ENCODE data around the gene RIPOR3. TPM values are rescaled to one million over a fixed set of nuclear protein-coding genes. Genes with fewer than 3 reads are reported as not detected.

RIPOR3 gene
- total RNA-seq: not detected in 2 replicates

- Mint-ChIP-seq H3K36me3 (ENCODE audit: low read depth) (no peaks in the 10 kb centered on the region), H3K27ac (no peak within 1 kb of the TSS)
Observed at GRCh38 chr20:50690650-50691572, at the start of gene RIPOR3. TSS of gene RIPOR3 (minus strand) at chr20:50691542. CDS start at chr20:50691128, 414 bp downstream.

GRCh38 chr20:50737352-50737751 lies 46.0 kb upstream of the RIPOR3 start:
- Mint-ChIP-seq H3K9me3 (no peaks in the 10 kb centered on the region), H3K36me3 (ENCODE audit: low read depth) (peaks cover 9% of the 10 kb centered on the region), H3K4me1 (ENCODE audit: low read depth) (peaks cover 30% of the 10 kb centered on the region), H3K27ac (no peak overlapping the region), H3K27me3 (ENCODE audit: insufficient read depth) (no peaks in the 10 kb centered on the region), H3K4me3 (no peak overlapping the region)
- no peak for DNase-seq (ENCODE audit: low spot score)
- intact Hi-C loops (cut with micrococcal nuclease): loop anchor here (10.0 kb wide), 1 partner anchor 667 kb away; no protein-coding TSS in a partner anchor

More at GRCh38 chr20:50690650-50691572, at the start of gene RIPOR3:
- H3K4me1 Mint-ChIP-seq (ENCODE audit: low read depth): peaks cover 15% of the 10 kb centered on the region
- H3K4me3 Mint-ChIP-seq: no peak within 1 kb of the TSS
- H3K9me3 Mint-ChIP-seq: no peaks in the 10 kb centered on the region
- H3K27me3 Mint-ChIP-seq (ENCODE audit: insufficient read depth): peaks cover 44% of the 10 kb centered on the region
- no peak for DNase-seq (ENCODE audit: low spot score)
- intact Hi-C loops (cut with micrococcal nuclease): no loop called here

- Mint-ChIP-seq H3K36me3 (ENCODE audit: low read depth) (peaks cover 6% of the 10 kb centered on the region), H3K4me1 (ENCODE audit: low read depth) (peaks cover 27% of the 10 kb centered on the region), H3K27ac (no peak overlapping the region), H3K4me3 (no peak overlapping the region), H3K27me3 (ENCODE audit: insufficient read depth) (no peaks in the 10 kb centered on the region), H3K9me3 (no peaks in the 10 kb centered on the region)
- intact Hi-C loops (cut with micrococcal nuclease): loop anchor here (10.0 kb wide), 1 partner anchor 669 kb away; no protein-coding TSS in a partner anchor
- DNase-seq (ENCODE audit: low spot score): no peak
Observed at GRCh38 chr20:50735813-50736212, 44.5 kb upstream of the RIPOR3 start.

GRCh38 chr20:50734730-50735679 lies 43.7 kb upstream of the RIPOR3 start:
- Mint-ChIP-seq H3K9me3 (no peaks in the 10 kb centered on the region), H3K27ac (no peak overlapping the region), H3K27me3 (ENCODE audit: insufficient read depth) (no peaks in the 10 kb centered on the region), H3K36me3 (ENCODE audit: low read depth) (peaks cover 6% of the 10 kb centered on the region), H3K4me1 (ENCODE audit: low read depth) (peaks cover 25% of the 10 kb centered on the region), H3K4me3 (no peak overlapping the region)
- DNase-seq (ENCODE audit: low spot score): no peak
- intact Hi-C loops (cut with micrococcal nuclease): loop anchor here (5.0 to 10.0 kb wide), 3 partner anchors 223 to 670 kb away; partner anchors contain the start of gene PTPN1

GRCh38 chr20:50733644-50734349 lies 42.5 kb upstream of the RIPOR3 start:
- H3K36me3 Mint-ChIP-seq (ENCODE audit: low read depth): peaks cover 2% of the 10 kb centered on the region
- DNase-seq (ENCODE audit: low spot score): no peak
- H3K9me3 Mint-ChIP-seq: no peaks in the 10 kb centered on the region
- no peak overlapping the region for H3K4me3 Mint-ChIP-seq
- peaks cover 25% of the 10 kb centered on the region for H3K4me1 Mint-ChIP-seq (ENCODE audit: low read depth)
- H3K27ac Mint-ChIP-seq: no peak overlapping the region
- intact Hi-C loops (cut with micrococcal nuclease): loop anchor here (2.0 to 10.0 kb wide), 4 partner anchors 61 to 671 kb away; partner anchors contain the start of genes BCAS4 and PTPN1
- H3K27me3 Mint-ChIP-seq (ENCODE audit: insufficient read depth): no peaks in the 10 kb centered on the region

GRCh38 chr20:50731930-50732690 lies 40.8 kb upstream of the RIPOR3 start:
- no peak for DNase-seq (ENCODE audit: low spot score)
- no peaks in the 10 kb centered on the region for H3K27me3 Mint-ChIP-seq (ENCODE audit: insufficient read depth)
- peak overlapping the region; percentile 86 for H3K4me3 Mint-ChIP-seq
- intact Hi-C loops (cut with micrococcal nuclease): loop anchor here (1.0 to 10.0 kb wide), 6 partner anchors 63 to 673 kb away; partner anchors contain the start of genes ADNP, BCAS4, PTPN1 and UBE2V1
- peaks cover under 1% of the 10 kb centered on the region for H3K36me3 Mint-ChIP-seq (ENCODE audit: low read depth)
- peak overlapping the region; percentile 68 for H3K27ac Mint-ChIP-seq
- peaks cover 31% of the 10 kb centered on the region for H3K4me1 Mint-ChIP-seq (ENCODE audit: low read depth)
- no peaks in the 10 kb centered on the region for H3K9me3 Mint-ChIP-seq

- H3K4me1 Mint-ChIP-seq (ENCODE audit: low read depth): peaks cover 38% of the 10 kb centered on the region
- intact Hi-C loops (cut with micrococcal nuclease): loop anchor here (1.0 to 10.0 kb wide), 5 partner anchors 200 to 674 kb away; partner anchors contain the start of genes ADNP, PTPN1 and UBE2V1
- peak within 1 kb of the TSS; percentile 86 for H3K4me3 Mint-ChIP-seq
- H3K27ac Mint-ChIP-seq: peak within 1 kb of the TSS; percentile 92
- peaks cover 1% of the 10 kb centered on the region for H3K27me3 Mint-ChIP-seq (ENCODE audit: insufficient read depth)
- H3K9me3 Mint-ChIP-seq: no peaks in the 10 kb centered on the region
- no peaks in the 10 kb centered on the region for H3K36me3 Mint-ChIP-seq (ENCODE audit: low read depth)
- peak; percentile 99 for DNase-seq (ENCODE audit: low spot score)
Observed at GRCh38 chr20:50731055-50731929, 40.0 kb upstream of the RIPOR3 start, which contains the start of gene PARD6B. TSS of gene PARD6B (plus strand) at chr20:50731580. CDS start at chr20:50731787, 207 bp downstream.

- no peak for DNase-seq (ENCODE audit: low spot score)
- peak overlapping the region; percentile 82 for H3K4me3 Mint-ChIP-seq
- H3K27me3 Mint-ChIP-seq (ENCODE audit: insufficient read depth): peaks cover 1% of the 10 kb centered on the region
- H3K4me1 Mint-ChIP-seq (ENCODE audit: low read depth): peaks cover 33% of the 10 kb centered on the region
- intact Hi-C loops (cut with micrococcal nuclease): loop anchor here (1.0 to 10.0 kb wide), 5 partner anchors 201 to 674 kb away; partner anchors contain the start of genes ADNP, PTPN1 and UBE2V1
- no peaks in the 10 kb centered on the region for H3K36me3 Mint-ChIP-seq (ENCODE audit: low read depth)
- peak overlapping the region; percentile 75 for H3K27ac Mint-ChIP-seq
- H3K9me3 Mint-ChIP-seq: no peaks in the 10 kb centered on the region
Observed at GRCh38 chr20:50730765-50731054, 39.4 kb upstream of the RIPOR3 start.

- Mint-ChIP-seq H3K4me1 (ENCODE audit: low read depth) (peaks cover 30% of the 10 kb centered on the region), H3K9me3 (no peaks in the 10 kb centered on the region), H3K4me3 (peak overlapping the region; percentile 82), H3K27ac (peak overlapping the region; percentile 75), H3K36me3 (ENCODE audit: low read depth) (no peaks in the 10 kb centered on the region), H3K27me3 (ENCODE audit: insufficient read depth) (peaks cover 1% of the 10 kb centered on the region)
- DNase-seq (ENCODE audit: low spot score): no peak
- intact Hi-C loops (cut with micrococcal nuclease): loop anchor here (2.0 to 10.0 kb wide), 4 partner anchors 218 to 675 kb away; partner anchors contain the start of genes PTPN1 and UBE2V1
Observed at GRCh38 chr20:50729901-50730764, 38.8 kb upstream of the RIPOR3 start.

Data from activated T-helper 1 cell treated with anti-CD3 and anti-CD28 coated beads, Interleukin-12 subunit alpha, Interleukin-12 subunit beta, Interleukin-2, Interleukin-4 antibody, amounts not matched to agents 30 ng/mL and 10 ng/mL and 1 ng/mL, durations not matched to agents 14 hours and 24 hours and 36 hours (primary cell).